ENCODE data around the gene ADAM15. TPM values are rescaled to one million over a fixed set of nuclear protein-coding genes. Genes with fewer than 3 reads are reported as not detected.

ADAM15 gene
- total RNA-seq, 1 donor from 2014 or later = 22.1 TPM

DNA sequence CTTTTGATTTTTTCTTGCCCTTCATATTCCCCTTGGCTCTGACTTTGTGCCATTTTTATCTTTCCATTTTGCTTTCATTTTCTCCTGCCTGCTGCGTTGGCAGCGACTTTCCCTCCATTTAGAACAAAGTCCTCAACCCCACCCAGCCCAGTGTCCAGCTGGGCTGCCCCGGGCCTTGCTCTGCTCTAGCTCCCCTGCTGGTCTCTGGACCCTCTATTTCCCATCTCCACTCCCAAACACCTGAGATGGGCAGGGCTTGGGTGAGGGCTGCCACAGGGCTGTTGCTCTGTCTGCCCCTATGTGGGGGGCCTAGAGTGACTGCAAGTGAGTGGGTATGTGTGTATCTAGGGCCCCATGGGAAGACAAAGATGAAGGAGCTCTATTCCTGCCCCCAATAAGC, 7.3 kb upstream of the ADAM15 start:
- Mint-ChIP-seq H3K27ac (no peak overlapping the region), H3K9me3 (ENCODE audit: low read depth) (no peaks in the 10 kb centered on the region), H3K36me3 (ENCODE audit: insufficient read depth) (no peaks in the 10 kb centered on the region), H3K4me3 (ENCODE audit: low read depth) (no peak overlapping the region), H3K27me3 (peaks cover 10% of the 10 kb centered on the region), H3K4me1 (ENCODE audit: low read depth) (peaks cover 7% of the 10 kb centered on the region)
- DNase-seq (ENCODE audit: low spot score, unreplicated experiment) = no peak
- no peak for TF ChIP-seq CTCF (IDR thresholded peaks at IDR 0.05; ENCODE audit: unreplicated experiment)

GRCh38 chr1:155044365-155044764, 6.8 kb upstream of the ADAM15 start:
- Mint-ChIP-seq H3K27ac (peak overlapping the region; percentile 73), H3K4me3 (ENCODE audit: low read depth) (no peak overlapping the region), H3K9me3 (ENCODE audit: low read depth) (no peaks in the 10 kb centered on the region), H3K27me3 (peaks cover 11% of the 10 kb centered on the region), H3K4me1 (ENCODE audit: low read depth) (peaks cover 7% of the 10 kb centered on the region), H3K36me3 (ENCODE audit: insufficient read depth) (no peaks in the 10 kb centered on the region)
- DNase-seq (ENCODE audit: low spot score, unreplicated experiment) = no peak
- no peak for TF ChIP-seq CTCF (IDR thresholded peaks at IDR 0.05; ENCODE audit: unreplicated experiment)

DNA sequence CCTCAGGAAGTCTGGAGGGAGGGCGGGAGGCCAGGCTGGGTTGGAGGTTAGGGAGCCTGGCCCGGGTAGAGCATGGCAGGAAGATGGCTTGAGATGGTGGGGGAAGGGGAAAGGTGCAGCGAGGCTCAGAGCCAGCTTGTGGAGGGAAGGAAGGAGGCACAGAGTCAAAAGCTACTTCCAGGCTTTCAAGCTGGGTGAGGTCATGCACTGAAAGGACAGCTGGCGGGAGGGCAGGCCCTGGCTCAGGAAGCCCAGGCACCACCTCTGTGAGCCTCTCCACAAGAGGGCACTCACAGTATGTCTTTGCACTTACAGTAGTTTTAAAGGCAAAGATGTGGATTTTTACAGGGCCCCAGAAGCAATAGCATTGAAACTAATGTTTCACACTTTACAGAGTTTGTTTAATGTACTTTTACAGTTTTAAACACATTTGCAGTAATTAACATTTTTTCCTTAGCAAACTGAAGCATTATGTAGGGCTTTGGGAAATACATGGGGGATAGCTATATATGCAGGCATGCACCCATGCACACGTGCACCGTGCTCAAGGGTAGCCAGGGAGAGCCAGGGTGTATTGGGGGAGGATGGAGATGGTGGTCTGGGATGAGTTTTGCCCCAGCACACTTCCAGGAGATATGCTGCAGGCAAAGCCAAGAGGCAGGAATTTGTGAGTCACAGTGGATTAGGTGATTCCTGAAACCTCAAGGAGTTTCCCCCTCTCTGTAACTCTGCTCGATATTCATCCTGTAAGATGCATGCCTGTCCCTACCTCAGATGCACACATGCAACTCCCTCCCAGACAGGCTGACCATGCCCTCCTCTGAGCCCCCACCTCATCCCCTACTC, 6.1 kb upstream of the ADAM15 start:
- TF ChIP-seq CTCF (IDR thresholded peaks at IDR 0.05; ENCODE audit: unreplicated experiment) = peak; percentile 71
- peaks cover 12% of the 10 kb centered on the region for H3K4me1 Mint-ChIP-seq (ENCODE audit: low read depth)
- H3K27me3 Mint-ChIP-seq = peaks cover 16% of the 10 kb centered on the region
- H3K36me3 Mint-ChIP-seq (ENCODE audit: insufficient read depth) = no peaks in the 10 kb centered on the region
- H3K4me3 Mint-ChIP-seq (ENCODE audit: low read depth) = no peak overlapping the region
- H3K9me3 Mint-ChIP-seq (ENCODE audit: low read depth) = no peaks in the 10 kb centered on the region
- peak overlapping the region; percentile 73 for H3K27ac Mint-ChIP-seq
- DNase-seq (ENCODE audit: low spot score, unreplicated experiment) = peak; percentile 52

- no peak overlapping the region for H3K4me3 Mint-ChIP-seq (ENCODE audit: low read depth)
- H3K36me3 Mint-ChIP-seq (ENCODE audit: insufficient read depth) = no peaks in the 10 kb centered on the region
- TF ChIP-seq CTCF (IDR thresholded peaks at IDR 0.05; ENCODE audit: unreplicated experiment) = no peak
- no peak for DNase-seq (ENCODE audit: low spot score, unreplicated experiment)
- H3K27me3 Mint-ChIP-seq = peaks cover 21% of the 10 kb centered on the region
- no peak overlapping the region for H3K27ac Mint-ChIP-seq
- H3K9me3 Mint-ChIP-seq (ENCODE audit: low read depth) = no peaks in the 10 kb centered on the region
- peaks cover 17% of the 10 kb centered on the region for H3K4me1 Mint-ChIP-seq (ENCODE audit: low read depth)
Measured at GRCh38 chr1:155048449-155049334, 2.4 kb upstream of the ADAM15 start.

All from progenitor cell of endocrine pancreas (in vitro differentiated cells).